ENCODE measurements around the gene PDZD4.
"Not testable (repeated sequence)": the region's sequence is repeated elsewhere in the genome, so short reads cannot be mapped to it uniquely, and the experiment has no call there.

PDZD4 gene

DNA sequence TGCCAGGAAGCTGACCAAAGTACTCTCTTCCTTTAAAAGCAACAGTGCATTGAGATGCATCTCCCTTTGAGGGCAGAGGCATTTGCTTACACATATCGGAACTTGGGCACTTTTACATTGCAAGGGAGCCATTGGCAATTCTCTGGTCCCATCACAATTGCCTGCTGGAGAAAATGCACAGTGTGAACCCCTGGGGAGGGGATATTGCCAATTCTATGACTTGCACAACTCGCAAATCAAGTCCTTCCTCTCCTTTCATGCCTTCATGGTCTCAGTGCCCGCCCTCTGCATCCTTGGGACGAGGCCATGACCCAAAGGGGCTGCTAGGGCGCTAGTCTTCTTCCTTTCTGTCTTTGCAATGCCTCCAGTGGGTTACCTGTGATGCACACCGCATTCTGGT is 14.9 kb upstream of the PDZD4 start:
- in situ Hi-C loops (cut with HindIII; ENCODE audit: low sequenced_read_pairs) = no loop called here

DNA sequence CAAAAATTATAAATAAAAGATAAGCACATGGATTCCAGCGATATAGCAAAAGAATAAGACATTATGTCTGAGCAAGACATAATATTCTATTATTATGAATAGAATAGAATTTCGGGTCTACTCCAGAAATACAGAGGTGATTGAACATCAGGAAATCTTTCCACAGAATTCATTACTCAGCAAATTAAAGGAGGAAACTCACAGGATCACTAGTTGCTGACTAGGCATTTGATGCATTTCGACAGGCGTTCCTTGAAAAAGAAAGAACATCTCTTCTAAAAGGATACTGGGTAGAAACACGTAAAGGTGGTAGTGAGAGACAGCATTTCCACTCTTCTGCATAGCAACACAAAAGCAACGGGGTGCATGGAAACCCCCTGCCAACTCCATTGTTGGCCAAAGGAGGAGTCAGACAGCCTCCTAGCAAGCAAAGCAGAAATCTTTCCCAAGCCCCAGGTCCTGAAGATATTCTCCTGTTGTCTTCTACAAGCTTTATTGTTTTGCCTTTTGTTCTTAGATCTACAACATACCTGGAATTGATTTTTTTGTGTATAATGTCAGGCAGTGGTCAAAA is 14.3 kb upstream of the PDZD4 start:
- in situ Hi-C loops (cut with HindIII; ENCODE audit: low sequenced_read_pairs) = no loop called here

DNA sequence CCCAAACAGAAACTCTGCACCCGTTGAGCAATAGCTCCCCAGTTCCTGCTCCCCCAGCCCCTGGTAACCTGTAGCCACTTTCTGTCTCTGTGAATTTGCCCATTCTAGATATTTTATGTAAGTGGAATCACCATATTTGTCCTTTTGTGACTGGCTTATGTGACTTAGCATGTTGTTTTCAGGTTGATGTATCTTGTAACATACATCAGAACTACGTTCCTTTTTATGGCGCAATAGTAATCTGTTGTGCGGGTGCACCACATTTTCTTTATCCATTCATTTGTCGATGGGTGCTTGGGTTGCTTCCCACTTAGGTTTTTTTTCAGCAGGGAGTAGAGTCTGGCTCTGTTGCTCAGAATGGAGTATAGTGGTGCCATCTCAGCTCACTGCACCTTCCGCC is 6.6 kb upstream of the PDZD4 start:
- in situ Hi-C loops (cut with HindIII; ENCODE audit: low sequenced_read_pairs) = no loop called here

DNA sequence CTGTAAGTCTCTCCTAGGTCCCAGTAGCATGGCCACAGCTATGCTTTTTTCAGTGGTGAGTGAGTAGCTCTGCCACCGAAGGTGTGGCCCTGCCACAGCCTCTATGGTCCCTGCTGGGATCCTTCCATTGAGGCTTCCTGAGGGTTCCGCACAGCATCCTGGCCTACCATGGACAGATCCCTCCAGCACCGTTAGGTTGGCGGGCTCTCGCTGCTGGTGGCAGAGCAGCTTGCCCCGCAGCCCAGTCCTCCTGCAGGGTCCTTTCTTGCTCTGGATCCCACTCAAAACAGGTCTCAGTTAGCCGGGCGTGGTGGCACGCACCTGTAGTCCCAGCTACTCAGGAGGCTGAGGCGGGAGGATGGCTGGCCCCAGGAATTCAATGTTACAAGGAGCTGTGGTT is 2.4 kb upstream of the PDZD4 start:
- in situ Hi-C loops (cut with HindIII; ENCODE audit: low sequenced_read_pairs) = no loop called here

DNA sequence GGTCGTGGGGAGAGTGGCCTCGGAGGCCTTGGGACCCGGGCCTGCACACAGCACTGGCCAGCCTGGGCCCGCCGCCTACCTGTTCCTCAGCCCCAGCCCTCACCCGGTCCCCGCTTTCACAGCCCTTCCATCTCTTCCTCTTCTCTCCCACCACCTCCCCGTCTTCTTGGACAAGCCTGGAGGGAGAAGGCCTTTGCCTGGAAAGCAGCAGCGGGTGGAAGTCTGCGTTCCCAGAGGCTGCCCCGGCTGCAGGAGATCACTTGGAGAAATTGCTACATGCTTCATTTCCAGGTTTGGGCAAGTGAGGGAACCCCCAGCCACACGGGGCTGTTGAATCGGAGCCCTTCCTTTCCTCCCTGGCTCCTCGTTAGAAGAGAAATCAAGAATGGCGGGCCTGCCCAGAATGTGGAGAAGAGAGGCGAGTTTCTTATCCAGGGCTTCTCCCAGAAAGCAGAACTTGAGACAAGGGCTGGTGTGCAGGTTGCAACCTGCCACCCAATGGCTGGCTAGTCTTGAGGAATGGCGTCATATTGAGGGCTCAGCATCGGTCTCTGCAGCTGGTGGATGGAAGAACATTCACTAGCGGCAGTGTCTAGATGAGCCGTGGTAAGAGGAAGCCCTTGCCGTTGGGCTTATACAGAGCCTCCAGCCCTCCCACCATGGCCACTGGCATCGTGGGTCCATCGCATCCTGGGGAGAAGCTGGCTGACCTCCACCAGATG is 1.2 kb upstream of the PDZD4 start:
- in situ Hi-C loops (cut with HindIII; ENCODE audit: low sequenced_read_pairs) = no loop called here

DNA sequence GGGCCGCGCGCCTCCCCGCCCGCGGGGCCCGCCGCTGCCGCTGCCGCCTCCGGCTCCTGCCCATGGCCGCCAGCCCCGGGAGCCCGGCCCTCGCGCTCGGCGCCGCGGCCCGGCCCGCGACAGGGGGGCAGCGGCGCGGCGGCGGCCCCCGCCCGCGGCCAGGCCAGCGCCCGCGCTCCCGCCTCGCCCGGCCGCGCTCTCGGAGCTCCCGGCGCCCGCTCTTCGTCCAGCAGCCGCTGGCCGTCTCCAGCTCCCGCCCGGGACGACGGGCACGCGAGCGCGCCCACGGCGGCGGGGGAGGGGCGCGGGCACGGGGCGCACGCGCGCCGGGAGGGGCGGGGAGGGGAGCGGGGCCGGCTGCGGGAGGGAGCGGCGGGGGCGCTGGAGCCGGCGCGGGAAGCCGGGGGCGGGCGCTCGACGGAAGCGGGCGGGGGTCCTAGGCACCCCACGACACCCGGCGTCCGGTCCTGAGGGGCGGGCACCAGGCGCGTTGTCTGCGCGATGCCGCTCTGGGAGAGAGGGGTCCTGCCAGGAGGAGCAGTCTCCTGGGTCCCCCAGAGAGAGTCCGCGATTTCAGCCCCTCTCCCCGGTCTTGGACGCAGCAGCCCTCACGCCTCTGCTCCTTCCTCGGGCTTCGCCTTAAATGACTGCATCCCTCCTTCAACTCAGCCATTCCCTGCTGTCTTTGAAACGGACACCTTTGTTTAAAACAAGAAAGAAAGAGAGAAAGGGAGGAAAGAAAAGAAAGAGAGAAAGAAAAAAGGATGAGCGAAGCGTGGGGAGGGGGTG is 490 bp upstream of the PDZD4 start:
- in situ Hi-C loops (cut with HindIII; ENCODE audit: low sequenced_read_pairs) = no loop called here

DNA sequence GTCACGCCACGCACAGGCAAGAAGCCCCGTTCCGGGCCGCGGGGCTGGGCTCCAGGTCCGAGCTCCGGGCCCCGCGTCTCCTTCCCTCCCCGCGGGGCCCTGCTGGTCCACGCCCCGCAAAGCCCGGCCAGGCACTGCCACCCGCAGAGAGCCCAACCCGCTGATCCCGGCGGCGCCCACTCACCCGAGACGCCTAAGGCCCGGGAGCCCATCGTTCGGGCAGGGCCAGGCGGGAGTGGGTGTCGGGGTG is 870 bp downstream of the PDZD4 start:
- in situ Hi-C loops (cut with HindIII; ENCODE audit: low sequenced_read_pairs) = no loop called here

DNA sequence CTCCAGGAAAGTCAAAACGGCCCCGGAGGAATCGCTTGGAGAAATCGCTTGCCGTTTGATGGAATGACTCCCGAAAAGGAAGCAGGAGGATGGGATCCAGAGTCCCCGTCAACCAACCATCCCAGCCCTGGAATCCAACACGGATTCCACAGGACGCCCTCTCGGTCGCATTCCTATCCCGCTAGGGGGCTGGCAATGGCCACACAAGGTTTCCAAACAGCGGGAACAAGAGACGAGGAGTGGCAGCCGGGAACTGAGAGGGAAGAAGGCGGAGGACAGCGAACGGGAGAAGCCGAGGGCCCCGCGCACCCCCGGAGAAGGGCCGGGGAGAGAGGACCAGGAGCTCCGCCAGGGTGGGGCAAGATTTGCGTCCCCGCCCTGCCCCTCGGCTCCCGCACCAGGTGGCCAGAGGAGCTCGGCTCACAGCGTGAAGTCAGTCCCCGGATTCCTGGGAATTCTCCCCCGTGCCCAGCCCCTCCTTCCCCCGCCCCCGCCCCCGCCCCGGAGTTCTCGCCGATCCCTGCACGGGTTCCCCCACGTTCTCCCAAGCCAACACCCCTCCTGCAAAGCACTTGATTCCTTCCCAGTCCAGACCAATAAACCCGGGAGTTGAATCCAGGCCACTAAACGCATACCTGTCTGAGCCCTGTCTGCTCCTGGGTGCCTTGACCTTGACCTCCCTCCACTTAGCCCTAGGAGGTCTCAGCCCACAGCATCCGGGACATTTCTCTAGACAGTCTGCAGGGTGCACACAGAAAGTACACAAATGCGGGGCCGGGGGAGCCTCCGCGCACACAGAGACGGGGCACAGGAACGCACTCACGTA is 1.4 kb downstream of the PDZD4 start:
- in situ Hi-C loops (cut with HindIII; ENCODE audit: low sequenced_read_pairs) = no loop called here

DNA sequence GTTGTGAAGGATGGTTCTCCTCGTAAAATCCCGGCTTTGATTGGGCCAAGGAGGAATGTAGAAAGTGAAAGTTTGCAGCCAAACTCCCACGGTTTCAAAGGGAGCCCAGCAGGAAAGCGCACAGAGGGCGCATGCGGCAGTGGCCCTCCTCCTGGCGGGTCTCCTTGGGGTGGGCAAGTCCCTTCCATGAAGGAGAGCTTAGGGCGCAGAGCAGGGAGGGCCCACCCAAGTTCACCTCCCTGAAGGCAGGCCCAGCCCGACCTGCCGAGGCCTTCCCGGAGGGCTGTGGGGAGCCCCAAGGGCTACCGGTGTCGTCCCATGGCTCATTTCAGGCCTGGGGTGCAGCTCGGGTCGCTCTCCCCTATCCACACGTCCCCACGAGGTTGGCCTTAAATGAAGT is 2.0 kb downstream of the PDZD4 start:
- in situ Hi-C loops (cut with HindIII; ENCODE audit: low sequenced_read_pairs) = no loop called here

DNA sequence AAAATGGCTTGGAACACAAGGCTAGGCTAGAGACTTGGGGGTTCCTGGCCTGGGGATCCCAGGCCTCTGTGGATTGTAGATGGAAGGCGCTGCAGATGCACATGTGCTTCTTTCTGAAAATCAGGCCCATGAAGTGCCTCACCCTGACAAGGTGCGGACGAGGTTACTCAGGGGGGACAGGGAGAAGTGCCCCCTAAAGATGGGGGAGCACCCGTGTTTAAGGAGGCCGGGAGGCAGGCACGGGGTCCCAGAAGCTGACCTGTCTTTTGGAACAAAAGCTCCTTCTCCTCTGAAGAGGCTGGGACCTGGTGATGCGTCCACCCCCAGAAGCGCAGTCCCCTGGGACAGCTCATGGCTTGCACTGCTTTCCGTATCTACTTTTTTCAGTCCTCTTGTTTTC is 2.4 kb downstream of the PDZD4 start:
- in situ Hi-C loops (cut with HindIII; ENCODE audit: low sequenced_read_pairs) = no loop called here

DNA sequence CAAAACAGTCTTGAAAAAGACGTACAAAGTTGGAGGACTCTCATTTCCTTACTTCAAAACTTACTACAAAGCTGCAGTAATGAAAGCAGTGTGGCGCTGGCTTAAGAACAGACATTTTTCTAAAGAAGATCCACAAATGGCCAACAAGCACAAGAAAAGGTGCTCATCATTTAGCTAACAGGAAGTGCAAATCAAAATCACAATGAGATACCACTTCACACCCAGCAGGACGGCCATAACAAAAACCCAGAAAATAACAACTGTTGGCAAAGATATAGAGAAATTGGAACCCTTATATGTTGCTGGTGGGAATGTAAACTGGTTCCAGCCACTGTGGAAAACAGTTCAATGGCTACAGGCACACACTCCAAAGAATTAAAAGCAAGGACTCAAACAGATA is 3.3 kb downstream of the PDZD4 start:
- in situ Hi-C loops (cut with HindIII; ENCODE audit: low sequenced_read_pairs) = no loop called here

DNA sequence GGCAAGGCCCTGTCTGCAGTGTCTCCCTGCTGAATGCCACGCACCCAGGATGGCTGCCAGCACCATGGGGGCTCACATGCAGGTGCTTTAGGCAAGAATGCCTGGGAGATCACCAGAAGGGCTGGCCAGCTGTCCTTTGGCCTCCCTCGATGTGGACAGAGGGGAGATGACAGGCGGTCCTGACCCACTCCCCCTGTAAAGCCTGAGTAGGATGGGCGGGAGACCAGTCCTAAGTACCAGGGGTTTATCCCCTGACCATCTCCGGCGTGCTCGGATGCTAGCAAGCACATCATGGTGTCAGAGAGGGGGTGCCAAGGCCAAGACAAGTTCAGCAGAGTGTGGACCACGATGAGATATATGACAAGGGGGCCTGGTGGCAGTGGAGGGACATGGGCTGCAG is 5.3 kb downstream of the PDZD4 start:
- in situ Hi-C loops (cut with HindIII; ENCODE audit: low sequenced_read_pairs) = no loop called here

DNA sequence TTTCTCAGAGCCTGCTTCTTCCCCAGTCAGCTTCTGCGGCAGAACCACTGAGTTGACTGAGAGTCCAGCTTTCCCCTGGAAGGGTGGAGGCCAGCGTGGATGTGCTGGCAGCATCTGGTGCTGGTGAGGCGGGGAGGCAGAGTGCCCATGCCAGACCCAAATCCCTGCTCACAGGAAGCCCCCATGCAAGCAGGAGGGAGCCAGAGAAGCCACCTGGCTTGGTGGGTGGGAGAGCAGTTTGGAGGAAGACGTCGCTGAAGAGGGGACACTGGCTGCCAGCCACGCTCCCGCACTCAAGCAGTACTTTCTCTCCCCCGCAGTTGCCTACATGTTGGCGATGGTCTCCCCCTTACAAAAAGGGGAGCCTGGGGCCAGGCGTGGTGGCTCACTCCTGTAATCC is 6.0 kb downstream of the PDZD4 start:
- in situ Hi-C loops (cut with HindIII; ENCODE audit: low sequenced_read_pairs) = no loop called here

DNA sequence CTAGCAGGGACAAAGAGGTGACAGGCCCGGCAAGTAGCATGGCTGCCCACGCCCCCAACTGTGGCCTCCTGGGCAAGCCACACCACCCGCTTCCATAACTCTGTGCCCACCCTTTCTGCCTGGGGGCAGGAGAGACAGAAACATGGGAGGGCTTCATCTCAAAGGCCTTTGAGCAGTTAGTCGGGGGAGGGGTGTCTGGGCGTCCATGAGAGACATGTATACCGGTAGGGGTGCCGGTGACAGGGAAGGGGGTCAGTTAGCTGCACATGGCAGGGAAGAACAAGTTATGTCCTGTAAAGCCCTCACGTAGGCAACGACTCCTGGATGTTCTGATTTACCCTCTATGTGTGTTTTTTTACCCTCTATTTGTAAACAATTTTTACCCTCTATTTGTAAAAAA is 9.3 kb downstream of the PDZD4 start:
- in situ Hi-C loops (cut with HindIII; ENCODE audit: low sequenced_read_pairs) = no loop called here

DNA sequence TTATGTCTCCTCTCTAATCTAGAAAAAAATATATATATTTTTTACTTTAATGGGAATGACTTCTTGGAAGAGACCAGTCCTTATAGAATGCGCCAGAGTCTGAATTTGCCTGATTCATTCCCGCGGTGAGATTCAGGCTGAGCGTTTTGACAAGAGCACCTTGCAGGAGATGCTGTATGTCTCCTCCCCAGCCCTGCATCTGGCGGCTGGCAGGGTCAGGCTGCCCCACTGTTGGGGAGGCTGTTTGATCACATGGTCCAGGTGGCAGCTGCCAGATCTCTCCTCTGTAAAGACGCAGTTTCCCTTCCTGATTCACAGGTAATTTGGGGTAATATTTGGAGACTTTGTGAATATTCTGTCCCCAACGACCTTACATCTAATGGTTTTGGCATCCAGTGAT is 9.7 kb downstream of the PDZD4 start:
- in situ Hi-C loops (cut with HindIII; ENCODE audit: low sequenced_read_pairs) = no loop called here

DNA sequence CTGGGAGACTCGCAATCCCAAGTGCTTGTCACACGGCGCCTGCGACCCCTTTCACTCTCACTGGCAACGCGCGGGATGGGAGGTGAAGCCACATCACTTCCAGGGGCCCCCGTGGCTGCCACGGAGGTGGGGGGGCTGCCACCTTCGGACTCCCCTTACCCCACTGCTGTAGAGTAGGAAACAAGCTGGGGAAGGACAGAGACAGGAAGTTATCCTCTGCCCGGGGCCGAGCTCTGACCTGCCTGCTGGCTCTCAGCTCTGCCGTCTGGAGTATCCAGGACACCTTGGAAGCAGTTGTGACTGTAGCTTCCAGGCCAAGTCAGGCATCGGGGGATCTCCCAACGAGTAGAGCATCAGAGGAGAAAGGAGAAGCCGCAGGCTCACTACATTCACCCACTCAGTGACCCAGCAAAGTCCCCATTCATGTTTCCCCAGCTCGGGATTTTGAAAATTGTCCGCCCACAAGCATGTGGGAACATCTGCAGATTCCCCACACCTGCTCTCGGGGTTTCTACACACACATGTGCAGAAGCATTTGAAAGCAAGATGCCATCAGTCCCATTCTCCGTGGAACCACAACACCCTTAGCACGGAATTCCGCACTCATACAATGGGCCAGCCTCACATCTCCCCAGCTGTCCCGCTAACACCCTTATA is 10.8 kb downstream of the PDZD4 start:
- in situ Hi-C loops (cut with HindIII; ENCODE audit: low sequenced_read_pairs) = no loop called here

DNA sequence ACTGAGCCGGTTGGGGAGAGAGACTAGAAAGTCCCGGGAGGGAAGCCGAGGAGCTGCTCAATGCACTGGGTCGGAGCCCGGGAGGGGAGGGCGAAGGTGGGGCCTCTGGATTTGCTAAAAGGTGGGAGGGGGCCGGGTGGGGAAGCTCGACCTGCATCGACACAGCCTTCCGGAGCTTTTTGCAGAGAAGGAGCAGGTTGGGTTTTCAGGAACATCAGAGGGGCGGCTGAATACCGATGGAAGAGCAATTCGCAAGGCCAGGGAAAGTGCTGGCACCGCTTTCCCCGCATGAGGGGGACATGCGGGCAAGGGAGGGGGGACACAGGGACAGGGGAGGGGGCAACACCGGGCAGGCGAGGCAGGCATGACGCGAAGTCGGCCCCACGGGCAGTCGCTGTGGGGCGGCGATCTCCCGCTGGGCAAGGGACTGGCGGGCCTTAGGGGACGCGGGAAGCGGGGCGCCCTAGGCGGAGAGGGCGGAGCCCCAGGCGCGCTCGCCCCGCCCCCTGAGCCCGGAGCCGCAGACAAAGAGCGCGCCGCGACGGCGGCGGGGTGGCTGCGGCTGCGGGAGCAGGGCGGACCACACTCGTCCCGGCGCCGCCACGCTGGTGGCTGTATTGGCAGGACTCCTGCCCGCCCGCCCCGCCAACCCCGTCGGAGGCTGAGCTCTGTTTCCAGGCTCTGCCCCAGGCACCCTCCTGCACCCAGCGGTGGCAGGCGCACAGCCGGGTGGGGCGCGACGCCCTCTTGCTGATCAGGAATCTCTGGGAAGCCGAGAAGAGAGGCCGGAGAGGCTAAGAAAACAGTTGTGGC is 11.6 kb downstream of the PDZD4 start:
- in situ Hi-C loops (cut with HindIII; ENCODE audit: low sequenced_read_pairs) = no loop called here

DNA sequence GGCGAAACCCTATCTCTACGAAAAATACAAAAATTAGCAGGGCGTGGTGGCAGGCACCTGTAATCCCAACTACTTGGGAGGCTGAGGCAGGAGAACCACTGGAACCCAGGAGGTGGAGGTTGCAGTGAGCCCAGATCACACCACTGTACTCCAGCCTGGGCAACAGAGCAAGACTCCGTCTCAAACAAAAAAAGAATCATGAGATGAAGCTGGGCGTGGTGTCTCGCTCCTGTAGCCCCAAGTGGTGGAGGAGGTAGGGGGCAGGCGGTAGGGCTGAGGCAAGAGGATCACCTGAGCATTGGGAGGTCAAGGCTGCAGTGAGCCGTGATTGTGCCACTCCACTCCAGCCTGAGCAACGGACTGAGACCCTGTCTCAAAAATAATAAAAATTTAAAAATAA is 12.3 kb downstream of the PDZD4 start:
- in situ Hi-C loops (cut with HindIII; ENCODE audit: low sequenced_read_pairs) = not testable (repeated sequence)

DNA sequence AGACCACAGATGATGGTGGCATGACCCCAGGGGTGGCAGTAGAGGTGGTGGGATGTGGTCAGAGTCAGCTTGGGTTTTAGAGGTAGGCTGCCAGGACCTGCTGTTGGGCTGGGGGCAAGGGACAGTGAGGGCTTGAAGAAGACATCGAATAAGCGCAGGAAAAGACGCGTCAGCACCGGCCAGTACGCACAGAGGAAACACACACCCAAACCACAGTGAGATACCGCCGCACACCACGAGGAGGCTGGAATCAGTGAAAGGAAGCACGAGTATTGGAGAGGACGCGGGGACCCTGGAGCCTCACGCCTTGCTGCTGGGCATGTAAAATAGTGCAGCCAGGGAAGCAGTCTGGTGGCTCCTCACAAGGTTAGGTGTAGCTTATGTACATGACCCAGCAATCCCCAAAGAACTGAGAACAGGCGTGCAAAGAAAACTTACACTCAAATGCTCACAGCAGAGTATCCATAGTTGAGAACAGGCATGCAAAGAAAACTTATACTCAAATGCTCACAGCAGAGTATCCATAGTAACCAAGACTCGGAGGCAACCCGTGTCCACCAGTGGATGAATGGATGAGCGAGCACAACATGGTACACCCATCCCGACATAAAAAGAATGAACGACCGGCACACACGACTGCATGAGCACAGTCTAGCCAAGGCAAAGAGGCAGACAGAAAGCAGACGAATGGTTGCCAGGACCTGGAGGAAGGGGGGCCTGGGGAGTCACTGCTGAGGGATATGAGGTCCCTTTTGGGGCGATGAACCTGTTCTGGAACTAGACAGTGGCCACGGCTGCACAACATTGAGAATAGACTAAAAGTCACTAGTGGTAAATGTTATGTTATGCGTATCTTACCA is 13.3 kb downstream of the PDZD4 start:
- in situ Hi-C loops (cut with HindIII; ENCODE audit: low sequenced_read_pairs) = no loop called here
